Stimulated activated CD8-positive, alpha-beta memory T cell treated with anti-CD3 and anti-CD28 coated beads, Interleukin-15, amount 100 ng/mL, for 1 hour (primary cell): ENCODE results near the gene ZFP69.
A peak's percentile ranks its signal among the peaks of the same experiment; 100 is the strongest.

ENCODE experiments used
- DNase-seq: peaks from one replicate; pipeline ENCODE4 v3.0.0-alpha.2; 2020; ENCODE audit warnings: low read depth

ZFP69 gene

GRCh38 chr1:40508375-40509341, 31.6 kb downstream of the ZFP69 start, which contains the start of gene EXO5:
EXO5 (plus strand) TSS chr1:40508767; CDS start chr1:40514545, 5,778 bp downstream.
- DNase-seq: peak; percentile 72

GRCh38 chr1:40519517-40519916, 42.4 kb downstream of the ZFP69 start:
- DNase-seq: no peak

DNA sequence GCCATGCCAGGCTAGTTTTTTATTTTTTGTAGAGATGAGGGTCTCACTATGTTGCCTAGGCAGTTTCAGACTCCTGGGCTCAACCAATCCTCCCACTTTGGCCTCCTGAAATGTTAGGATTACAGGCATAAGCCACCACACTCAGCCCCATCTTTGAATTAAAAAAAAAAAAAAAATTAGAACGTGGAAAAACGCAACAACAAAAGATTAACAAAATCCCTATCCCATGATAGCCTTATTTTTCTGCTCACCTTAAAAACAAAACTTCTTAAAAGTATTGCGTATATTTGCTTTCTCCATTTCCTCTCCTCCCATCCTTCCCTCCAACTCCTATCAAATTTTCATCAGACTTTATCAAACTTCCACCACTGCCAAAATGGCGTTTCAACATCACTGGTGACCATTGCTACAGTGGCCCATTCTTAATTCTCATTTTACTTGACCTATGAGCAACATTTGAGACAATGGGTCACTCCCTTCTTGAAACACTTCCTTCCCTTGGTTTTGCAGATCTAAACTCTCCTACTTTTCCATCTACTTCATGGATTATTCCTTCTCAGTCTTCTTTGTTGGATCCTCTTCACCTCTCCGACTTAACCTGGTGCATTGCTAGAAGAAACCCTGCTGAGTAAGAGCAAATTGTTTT, 53.8 kb downstream of the ZFP69 start:
- no peak for DNase-seq

DNA sequence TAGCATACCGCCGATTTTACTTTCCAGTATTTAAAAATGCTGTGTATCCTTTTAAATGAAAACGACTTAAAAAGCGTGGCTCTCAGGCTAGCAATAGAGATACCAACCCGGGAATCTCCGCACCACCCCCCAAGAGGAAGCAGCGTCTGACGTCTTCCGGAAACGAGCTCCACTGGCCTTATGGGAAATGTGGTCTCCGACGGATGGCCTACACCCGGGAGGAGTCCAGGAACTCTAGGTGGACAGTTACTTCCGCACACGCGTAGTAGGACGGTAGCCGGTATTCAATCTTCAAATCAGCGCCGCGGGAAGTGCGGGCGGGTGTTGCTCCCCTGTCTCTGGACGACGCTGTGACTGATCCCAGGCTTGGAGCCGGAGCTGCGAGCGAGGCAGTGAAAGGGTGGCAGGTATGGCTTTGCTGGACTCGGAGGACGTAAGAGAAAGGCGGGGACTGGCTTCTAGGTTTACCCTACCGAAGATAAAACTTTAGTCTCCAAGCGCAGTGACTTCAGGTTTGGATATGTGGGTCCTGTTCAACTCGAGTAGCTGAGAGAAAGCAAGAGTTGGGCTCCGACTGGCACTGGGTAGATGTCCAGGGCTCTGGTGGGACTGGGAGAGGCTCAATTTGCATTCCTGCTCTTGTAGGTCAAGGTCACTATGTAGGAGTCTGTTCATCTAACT, 54.4 kb downstream of the ZFP69 start, which contains the start of gene ZNF684:
ZNF684 (plus strand) TSS at position 257 of the 681 bp plus-strand sequence. CDS start 1,530 bp downstream, outside the sequence.
- peak; percentile 74 for DNase-seq

- DNase-seq: no peak
These were observed 54.9 kb downstream of the ZFP69 start for GRCh38 chr1:40532062-40532389.

DNA sequence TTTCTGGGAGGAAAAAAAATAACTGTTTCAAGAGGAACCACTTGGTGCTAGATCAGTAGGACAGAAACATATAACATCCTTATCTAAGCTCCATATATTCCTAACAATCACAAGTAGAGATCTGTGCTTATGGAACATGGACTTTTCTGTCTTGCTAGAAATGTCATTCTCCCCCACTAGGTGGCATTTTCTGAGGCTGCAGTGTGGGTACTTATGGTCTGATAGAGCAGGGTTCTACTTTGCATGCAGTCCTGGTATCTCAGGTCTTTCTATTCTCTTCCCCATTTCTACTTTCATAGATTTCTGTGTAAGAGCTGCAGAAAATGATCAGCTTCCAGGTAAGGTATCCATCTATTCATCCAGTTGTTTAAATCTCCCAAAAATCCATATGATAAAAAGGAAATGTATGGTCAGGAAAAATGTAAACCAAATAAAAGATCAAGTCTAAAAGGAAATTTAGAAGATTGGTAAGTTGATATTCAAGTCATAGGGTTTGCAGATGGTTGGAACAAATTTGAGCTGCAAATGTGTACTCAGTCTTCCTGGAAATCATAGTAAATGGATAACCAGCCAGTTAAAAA, 55.8 kb downstream of the ZFP69 start:
- no peak for DNase-seq

GRCh38 chr1:40534589-40534988, 57.5 kb downstream of the ZFP69 start:
- DNase-seq: no peak

GRCh38 chr1:40535732-40536131, 58.6 kb downstream of the ZFP69 start:
- no peak for DNase-seq

- no peak for DNase-seq
These were observed 62.2 kb downstream of the ZFP69 start for GRCh38 chr1:40539338-40539737.
